OCI-LY3 (cell line): ENCODE measurements around the gene GPR31.
"Not testable (repeated sequence)": the region's sequence is repeated elsewhere in the genome, so short reads cannot be mapped to it uniquely, and the experiment has no call there.

Source experiments
- EZH2phosphoT487 ChIP-seq: fragments of 200-600 bp; shearing (Covaris generic); IDR thresholded peaks from 2 replicates; pipeline ENCODE4 v1.6.1; 2018; ENCODE audit warnings: antibody characterized with exemption, mixed run types, low read depth
- TF ChIP-seq, protein P1 (sequence below): fragments of 200-600, 300-600 bp; sonication (generic); IDR thresholded peaks from 2 replicates; pipeline ENCODE4 v1.5.1; 2014; ENCODE audit warnings: antibody characterized with exemption, low read length, low read depth

DNA sequence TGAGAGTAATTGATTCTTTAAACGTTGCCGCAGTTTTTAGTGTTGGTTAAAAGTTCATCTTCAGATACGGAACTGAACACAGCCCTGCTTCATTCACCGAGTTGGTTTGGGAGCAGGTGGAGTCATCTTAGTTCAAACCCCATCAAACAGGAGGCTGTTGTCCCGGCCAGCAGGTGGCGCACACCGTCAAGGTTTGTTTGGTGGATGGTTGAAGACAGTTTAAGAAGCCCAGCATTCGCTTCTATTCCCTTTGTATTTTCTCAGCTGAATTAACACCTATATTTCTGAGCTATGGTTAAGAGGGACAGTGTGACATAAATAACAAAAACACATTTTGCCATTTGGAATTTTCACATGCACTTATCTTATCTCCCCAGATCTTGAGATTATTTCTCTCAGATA lies 25.1 kb upstream of the GPR31 start:
- TF ChIP-seq, protein P1, sequence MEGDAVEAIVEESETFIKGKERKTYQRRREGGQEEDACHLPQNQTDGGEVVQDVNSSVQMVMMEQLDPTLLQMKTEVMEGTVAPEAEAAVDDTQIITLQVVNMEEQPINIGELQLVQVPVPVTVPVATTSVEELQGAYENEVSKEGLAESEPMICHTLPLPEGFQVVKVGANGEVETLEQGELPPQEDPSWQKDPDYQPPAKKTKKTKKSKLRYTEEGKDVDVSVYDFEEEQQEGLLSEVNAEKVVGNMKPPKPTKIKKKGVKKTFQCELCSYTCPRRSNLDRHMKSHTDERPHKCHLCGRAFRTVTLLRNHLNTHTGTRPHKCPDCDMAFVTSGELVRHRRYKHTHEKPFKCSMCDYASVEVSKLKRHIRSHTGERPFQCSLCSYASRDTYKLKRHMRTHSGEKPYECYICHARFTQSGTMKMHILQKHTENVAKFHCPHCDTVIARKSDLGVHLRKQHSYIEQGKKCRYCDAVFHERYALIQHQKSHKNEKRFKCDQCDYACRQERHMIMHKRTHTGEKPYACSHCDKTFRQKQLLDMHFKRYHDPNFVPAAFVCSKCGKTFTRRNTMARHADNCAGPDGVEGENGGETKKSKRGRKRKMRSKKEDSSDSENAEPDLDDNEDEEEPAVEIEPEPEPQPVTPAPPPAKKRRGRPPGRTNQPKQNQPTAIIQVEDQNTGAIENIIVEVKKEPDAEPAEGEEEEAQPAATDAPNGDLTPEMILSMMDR: peak; percentile 11; the same call in 1 of the 2 replicates
- not testable (repeated sequence) for TF ChIP-seq EZH2phosphoT487
